ENCODE data around the gene RCL1.
A peak's percentile ranks its signal among the peaks of the same experiment; 100 is the strongest.
"Not testable (repeated sequence)": the region's sequence is repeated elsewhere in the genome, so short reads cannot be mapped to it uniquely, and the experiment has no call there.

The RCL1 gene, protein sequence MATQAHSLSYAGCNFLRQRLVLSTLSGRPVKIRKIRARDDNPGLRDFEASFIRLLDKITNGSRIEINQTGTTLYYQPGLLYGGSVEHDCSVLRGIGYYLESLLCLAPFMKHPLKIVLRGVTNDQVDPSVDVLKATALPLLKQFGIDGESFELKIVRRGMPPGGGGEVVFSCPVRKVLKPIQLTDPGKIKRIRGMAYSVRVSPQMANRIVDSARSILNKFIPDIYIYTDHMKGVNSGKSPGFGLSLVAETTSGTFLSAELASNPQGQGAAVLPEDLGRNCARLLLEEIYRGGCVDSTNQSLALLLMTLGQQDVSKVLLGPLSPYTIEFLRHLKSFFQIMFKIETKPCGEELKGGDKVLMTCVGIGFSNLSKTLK

DNA sequence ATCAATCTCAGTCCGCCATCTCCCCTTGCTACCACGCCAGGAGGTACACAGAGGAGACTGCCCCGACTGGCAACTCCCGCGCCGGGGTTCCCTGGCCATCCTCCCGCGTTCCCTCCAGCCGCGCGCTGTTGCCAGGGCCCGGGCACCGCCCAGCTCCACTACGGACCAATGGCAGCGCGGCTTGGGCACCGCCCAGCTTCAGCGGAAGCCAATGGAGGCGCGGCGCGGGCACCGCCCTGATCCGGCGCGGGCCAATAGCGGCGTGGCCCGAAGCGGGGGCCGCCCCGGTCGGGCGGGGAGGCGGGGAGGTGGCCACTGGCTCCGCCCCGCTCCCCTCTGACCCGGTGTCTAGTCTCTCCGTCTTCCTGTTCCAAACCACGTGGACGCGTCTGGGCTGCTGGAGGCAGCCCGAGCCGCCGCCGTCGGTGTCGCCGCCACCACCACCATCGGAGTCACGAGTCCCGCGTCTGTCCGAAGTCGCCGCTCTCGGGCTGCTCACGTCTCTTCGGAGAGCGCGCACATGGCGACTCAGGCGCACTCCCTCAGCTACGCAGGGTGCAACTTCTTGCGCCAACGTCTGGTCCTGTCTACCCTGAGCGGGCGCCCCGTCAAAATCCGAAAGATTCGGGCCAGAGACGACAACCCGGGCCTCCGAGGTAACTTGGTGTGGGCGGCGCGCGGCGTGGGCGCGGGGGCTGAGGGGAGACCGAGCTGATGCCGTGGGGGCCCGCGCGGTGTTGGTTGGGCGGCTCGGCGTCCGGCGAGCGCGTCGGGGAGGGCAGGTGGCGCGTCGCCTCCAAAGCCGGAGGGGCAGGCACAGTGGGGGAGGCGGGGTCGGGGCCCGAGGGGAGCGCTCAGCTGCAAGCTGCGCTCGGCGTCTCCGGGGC, at the start of gene RCL1:
TSS of gene RCL1 (plus strand) at position 373 of the 887 bp plus-strand sequence. CDS start at position 521, 148 bp downstream.
- DNase-seq = peak; percentile 98

DNA sequence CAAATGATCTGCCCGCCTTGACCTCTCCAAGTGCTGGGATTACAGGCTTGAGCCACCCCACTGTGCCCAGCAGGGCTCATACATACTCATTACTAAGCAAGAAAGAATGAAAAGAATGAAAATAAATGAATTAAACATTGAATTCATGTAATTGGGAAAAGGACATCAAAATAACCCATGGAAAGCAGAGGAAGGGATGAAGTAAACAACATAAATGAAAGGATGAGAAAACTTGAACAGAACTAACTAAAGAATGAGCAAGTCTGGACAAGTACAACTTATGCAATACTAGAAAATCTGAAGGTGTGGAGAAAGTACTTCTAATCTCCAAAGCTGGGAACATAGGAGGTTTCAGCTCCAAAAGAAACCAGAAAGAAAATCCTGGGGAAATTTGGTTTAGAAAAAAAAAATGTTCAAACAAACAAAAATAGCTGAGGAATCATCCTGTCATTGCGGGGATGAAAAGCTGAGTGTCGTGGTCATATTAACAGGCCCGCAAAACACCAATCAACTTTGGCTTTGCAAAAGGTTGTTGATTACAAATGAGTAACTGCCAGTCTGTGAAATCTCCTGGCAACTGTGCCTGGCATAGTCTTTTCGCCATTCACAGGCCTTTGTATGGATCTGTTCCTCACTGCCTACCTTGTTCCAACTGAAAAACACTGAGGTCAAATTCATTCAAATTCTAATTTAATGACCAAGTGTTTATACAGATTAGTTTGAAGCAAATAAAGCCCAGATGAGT, 49.4 kb upstream of the RCL1 start:
- DNase-seq = no peak

DNA sequence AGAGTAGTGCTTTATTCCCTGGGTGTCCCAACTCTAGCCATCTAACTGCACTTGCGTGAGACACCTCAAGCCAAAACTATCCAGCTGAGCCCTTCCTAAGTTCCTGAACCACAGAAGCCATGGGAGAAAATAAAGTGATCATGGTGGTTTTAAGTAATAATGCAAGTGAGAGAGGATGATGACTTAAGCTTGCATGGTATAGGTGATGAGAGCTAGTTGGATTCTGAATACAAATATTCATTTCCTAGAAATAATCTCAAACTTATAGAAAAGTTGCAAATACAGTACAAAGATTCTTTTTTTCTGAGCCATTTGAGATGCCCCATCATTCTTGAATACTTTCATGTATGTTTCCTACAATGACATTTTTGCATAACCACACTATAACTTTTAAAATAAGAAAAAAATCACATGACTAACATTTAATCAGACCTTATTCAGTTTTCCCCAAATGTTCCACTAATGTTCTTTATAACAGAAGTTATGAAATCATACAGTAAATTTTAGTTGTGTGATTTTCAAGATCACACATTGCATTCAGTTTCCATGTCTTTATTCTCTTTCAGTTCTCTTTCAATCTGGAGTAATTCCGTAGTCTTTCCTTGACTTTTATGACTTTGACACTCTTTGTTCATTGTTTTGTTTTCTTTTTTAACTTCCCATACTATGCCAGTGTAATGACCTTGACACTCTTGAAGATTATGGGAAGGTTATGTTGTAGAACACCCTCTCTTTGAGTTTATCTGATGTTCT, 46.3 kb upstream of the RCL1 start:
- no peak for DNase-seq

DNA sequence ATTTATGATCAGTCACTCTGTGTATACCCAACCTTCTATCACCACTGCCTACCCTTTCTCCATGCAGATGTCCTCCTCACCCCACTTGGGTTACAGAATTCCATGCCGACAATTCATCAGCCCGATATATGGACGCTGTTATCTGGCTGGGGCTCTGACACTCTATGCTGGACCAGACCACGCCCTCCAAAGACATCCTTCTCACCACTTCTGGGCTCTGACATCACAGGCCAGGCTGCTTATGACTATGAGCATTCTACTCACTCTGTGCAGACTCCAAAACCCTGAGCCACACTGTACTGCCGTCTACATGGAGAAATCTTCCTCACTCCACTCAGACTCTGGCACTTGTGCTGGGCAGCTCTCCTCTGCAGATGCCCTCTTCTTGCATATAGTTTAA, 44.1 kb upstream of the RCL1 start:
- DNase-seq = no peak

DNA sequence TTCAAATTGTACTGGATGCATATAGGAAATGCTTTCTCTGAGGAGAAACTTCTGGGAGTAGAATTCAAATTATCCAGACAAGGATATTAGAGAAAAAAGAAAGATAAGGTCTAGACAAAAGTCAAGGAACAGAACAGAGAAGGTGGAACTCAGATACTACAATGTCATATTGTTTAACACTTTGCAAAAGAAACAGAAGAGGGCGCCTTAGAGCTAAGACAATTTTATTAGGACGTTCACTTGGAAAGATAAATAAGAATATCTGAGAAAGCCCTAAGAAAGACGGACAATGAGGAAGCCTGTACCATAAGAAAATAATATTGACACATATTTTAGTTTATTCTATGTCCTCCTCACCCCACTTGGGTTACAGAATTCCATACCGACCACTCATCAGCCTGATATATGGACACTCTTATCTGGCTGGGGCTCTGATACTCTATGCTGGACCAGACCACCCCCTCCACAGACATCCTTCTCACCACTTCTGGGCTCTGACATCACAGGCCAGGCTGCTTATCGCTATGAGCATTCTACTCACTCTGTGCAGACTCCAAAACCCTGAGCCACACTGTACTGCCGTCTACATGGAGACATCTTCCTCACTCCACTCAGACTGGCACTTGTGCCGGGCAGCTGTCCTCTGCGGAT, 42.6 kb upstream of the RCL1 start:
- peak; percentile 83 for DNase-seq

DNA sequence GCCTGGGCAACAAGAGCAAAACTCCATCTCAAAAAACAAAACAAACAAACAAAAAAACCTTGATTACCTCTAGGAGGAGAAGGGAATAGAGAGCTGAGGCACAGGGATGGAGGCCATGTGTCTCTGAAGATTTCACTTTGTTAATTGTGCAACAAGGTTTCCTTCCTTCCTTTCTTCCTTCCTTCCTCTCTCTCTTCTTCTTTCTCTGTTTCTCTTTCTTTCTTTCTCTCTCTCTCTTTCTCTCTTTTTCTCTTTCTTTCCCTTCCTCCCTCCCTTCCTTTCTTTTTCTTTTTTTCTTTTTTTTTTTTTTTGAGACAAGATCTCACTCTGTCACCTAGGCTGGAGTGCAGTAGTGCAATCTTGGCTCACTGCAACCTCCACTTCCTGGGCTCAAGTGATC, 38.2 kb upstream of the RCL1 start:
- not testable (repeated sequence) for DNase-seq

DNA sequence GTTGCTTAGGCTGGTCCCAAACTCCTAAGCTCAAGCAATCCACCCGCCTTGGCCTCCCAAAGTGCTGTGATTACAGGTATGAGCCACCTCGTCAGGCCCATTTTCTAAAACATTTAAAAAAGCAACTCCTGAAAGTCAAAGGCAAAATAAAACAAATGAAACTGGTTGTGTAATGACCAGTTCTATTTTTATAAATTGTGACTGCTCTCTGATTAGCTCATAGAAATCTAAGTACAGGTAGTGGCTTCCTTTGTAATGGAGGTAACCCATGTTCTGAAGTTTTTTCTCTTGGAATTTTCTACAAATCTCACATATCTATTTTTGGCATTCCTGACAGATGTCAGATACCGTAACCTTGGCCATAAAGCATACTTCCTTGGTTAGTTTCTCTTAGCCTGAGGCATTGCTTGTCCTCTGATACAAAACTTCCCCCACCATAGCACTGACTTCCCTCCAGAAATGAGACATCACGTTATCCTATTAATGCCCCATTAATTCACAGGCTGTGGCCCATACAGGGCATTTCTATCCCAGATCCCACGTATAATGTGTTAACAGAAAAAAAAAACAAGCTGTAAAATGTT, 37.6 kb upstream of the RCL1 start:
- no peak for DNase-seq

DNA sequence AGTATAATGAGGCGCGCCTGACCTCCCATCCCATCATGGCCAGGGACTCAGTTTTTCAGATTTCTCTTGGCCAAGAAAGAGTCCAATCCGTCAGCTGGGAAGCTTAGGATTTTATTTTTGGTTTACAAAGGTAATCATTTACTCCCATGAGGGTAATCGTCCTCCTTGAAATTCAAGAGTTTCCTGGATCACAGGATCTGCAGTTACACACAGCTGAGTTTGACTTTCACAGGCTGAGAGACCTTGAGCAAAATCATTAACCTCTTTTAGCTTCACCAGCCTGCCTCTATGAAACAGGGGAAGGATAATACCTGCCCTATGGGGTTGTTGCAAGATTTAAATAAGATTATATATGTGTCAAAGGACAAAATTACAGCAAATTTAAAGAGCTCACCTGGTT, 36.3 kb upstream of the RCL1 start:
- DNase-seq = no peak

DNA sequence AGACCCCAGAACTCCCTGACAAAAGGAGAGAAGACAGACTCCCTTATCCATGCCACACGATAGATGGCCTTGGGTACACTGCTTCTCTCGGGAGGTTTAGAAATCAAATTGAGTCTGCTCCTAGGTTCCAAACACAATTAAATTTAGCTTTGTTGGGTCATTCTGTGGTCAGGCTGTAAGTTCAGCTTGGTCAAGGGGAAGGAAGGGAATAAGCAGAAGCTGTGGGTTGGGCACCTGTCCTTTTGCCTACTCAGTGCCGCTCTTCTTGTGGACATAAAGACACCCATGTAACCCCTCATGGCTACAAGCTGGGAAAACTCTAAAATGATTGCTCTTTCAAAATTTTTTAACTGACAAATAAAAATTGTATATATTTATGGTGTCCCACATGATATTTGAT, 32.6 kb upstream of the RCL1 start:
- DNase-seq = peak; percentile 53

DNA sequence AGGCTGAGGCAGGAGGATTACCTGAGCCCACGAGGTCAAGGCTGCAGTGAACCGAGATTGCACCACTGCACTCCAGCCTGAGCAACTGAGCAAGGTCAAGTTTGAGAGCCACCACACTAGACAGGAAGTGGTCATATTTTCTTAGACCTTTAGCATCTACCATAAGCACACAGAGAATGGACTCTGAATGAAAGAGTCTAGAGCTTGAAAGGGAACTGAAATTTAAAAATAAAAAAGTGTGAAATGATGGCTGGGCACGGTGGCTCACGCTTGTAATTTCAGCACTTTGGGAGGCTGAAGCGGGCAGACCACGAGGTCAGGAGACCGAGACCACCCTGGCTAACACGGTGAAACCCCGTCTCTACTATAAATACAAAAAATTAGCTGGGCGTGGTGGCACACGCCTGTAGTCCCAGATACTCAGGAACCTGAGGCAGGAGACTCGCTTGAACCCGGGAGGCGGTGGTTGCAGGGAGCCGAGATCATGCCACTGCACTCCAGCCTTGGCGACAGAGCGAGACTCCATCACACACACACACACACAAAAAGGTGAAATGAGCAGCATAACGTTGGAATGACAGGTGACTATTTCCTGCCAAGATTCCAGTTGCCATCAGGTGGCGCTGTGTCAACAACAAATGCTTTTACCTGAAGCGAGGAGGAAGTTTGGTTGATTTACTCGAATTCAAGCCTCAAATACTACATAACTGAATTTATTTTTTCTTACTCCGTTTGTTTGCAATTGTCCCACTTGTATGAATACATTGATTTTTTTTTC, 30.4 kb upstream of the RCL1 start:
- peak; percentile 91 for DNase-seq

DNA sequence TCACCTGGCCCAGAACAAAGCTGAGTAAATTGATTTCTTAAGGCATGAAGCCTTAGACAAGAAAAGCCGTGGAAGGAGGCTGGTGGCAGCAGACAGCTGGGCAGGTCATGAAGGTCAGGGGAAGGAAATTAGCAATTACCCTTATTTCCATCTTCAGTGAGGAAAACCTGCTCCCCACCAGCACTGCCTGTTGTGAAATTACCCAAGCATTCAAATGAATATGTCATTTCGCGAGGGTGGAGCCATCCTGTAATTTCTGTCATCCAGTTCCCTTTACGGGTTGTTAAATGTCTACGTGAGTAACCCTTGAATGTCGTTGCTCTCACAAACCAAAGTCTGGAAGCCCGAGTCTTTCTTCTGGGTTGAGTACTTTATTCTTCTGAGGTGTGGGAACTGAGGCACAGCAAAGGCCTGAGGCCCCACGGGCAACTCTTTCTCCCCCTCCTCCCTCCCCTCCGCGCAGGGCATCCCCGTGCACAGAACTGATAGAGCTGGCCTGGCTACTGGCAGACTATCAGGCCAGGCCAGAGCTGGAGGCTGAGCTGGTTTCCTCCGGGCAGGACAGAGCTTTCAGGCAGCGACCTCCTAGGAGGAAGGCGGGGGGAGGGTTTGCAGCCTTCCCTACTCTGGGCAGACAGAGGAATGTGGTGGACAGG, 29.7 kb upstream of the RCL1 start:
- DNase-seq = peak; percentile 91

DNA sequence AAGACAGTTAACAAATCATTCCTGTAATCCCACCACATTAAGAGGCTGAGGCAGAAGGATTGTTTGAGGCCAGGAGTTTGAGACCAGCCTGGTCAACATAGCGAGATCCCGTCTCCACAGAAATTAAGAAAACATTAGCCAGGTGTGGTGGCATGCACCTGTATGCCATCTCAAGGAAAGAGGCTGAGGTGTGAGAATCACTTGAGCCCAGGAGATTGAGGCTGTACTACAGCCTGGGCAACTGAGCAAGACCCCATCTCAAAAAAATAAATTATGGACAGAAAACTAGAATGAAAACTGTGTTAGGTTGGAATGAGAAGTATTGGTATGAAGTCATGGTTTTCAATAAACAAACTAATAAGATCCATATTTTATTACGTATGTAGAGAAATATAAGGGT, 28.7 kb upstream of the RCL1 start:
- no peak for DNase-seq

DNA sequence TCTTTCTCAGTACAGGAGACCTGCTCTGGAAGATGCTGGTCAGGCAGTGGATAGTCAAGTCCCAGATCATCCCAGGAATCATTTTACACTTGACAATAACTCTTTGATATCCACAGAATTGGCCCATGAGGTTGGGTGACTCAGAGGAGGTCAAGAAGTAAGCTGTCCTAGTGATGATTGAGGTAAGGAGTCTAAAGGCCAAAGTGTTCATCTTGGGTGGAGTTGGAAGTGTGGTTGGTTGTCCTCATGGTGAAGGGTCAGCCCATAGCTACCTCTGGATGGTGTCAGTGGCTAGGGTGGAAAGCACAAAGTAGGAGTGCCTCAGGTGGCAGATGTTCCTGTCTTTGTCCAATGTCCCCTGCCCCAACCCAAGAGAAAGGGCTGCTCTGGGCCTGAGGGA, 24.1 kb upstream of the RCL1 start:
- DNase-seq = no peak

DNA sequence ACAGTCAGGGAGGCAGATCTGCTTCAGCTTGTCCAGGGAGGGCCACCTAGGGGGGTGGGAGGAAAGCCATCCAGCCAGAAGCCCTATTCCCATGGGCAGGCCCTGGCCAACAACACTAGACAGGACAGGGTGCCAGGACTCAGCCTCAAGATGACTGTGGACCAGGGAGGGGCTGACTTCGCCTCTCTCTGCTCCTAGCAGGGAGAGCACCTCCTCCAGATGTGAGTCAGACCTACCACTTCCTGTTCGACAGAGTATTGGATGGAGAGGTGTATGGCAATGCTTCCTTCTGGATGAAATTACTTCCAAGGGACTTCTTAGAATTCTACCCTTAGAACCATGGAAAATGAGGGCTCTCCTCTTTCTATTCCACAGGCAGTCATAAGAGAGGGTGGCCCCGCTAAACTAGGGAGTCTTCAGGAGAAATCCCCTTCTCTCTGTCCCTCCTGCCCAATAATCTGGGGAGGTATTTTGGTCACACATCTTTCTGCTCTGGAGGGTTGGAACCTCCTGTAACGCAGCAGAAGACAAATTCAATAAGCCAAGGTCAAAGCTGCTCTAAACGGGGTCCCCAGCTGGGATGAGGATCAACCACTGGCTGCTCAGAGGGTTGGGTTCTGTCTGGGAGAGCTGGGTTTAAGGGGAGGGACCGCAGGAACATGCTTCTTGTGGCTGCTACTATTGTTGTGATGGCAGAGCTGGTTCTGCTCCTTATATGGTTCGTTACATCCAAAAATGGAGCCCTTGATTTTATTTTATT, 23.2 kb upstream of the RCL1 start:
- peak; percentile 19 for DNase-seq

DNA sequence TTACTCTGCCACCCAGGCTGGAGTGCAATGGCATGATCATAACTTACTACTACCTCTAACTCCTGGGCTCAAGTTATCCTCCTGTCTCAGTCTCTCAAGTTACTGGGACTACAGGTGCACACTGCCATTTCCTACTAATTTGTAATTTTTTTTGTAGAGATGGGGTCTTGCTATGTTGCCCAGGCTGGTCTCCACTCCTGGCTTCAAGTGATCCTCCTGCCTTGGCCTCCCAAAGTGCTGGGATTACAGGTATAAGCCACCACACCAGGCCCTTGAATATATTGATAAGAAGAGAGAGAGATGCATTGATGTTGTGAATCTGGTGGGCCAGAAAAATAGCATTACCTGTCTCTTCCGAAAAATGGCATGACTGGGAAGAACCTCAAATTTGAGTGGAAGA, 21.0 kb upstream of the RCL1 start:
- DNase-seq = no peak

DNA sequence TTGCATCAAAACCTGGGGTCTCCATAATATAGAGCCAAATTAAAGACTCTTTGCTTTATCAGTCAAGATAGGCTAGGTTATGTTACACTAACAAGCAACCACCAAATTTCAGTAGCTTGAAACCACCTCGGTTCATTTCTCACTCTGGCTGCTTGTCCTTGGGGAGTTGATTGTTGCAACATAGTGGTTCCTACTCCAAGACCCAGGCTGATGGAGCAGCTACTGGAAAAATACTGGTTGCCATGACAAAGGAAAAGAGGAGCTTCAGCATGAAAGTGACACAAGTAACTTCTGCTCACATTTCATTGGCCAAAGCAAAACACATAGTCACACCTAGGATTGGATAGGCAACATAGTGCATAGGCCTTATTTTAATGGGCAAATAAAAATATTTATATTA, 18.5 kb upstream of the RCL1 start:
- DNase-seq = no peak

DNA sequence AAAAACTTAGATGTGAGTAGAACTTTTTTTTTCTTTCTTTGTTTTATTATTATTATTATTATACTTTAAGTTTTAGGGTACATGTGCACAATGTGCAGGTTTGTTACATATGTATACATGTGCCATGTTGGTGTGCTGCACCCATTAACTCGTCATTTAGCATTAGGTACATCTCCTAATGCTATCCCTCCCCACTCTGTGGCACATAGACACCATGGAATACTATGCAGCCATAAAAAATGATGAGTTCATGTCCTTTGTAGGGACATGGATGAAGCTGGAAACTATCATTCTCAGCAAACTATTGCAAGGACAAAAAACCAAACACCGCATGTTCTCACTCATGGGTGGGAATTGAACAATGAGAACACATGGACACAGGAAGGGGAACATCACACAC, 17.8 kb upstream of the RCL1 start:
- not testable (repeated sequence) for DNase-seq

DNA sequence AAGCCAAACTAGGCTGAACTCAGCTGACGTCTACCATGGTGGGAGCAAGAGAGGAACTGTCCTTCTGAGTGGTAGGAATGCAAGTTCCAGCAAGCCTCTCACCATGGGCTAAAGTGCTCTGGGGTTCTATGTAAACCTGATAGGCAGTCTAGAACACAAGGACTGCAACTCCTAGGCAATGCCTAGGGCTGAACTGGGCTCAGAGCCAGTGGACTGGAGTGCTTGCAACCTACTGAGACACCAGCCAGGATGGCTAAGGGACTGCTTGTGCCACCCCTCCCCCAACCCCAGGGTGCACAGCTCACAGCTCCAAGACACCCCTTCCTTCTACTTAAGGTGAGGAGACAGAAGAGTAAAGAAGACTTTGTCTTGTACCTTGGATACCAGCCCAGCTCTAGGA, 12.1 kb upstream of the RCL1 start:
- DNase-seq = no peak

DNA sequence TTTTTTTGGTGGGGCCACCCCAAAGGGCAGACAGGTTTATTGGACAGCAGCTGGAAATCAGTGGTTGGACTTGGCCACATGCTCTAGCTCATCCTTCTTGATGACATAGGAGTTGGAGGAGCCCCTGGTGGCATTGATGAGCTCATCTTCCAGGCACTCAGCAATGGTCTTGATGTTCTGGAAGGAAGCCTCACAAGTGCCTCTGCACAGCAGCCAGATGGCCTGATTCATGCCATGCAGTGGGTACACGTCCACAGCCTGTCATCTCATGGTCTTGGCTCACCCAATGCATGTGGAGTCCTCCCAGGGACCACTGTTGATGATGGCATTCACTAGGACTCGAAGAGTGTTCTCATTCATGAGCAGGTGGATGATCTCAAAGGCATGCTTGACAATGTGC, 11.3 kb upstream of the RCL1 start:
- no peak for DNase-seq

DNA sequence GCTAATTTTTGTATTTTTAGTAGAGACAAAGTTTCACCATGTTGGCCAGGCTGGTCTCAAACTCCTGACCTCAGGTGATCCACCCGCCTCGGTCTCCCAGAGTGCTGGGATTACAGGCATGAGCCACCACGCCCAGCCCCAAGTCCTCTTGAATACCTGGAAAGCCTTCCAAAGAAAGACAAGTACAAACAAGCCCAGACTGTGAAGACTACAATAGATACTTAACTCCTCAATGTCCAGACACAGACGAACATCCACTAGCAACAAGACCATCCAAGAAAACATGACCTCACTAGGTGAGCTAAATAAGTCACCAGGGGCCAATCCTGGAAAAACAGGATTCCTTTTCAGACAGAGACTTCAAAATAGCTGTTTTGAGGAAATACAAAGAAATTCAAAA, 9.6 kb upstream of the RCL1 start:
- DNase-seq = not testable (repeated sequence)
